ENCODE measurements around the gene IFI44.

Gene IFI44

DNA sequence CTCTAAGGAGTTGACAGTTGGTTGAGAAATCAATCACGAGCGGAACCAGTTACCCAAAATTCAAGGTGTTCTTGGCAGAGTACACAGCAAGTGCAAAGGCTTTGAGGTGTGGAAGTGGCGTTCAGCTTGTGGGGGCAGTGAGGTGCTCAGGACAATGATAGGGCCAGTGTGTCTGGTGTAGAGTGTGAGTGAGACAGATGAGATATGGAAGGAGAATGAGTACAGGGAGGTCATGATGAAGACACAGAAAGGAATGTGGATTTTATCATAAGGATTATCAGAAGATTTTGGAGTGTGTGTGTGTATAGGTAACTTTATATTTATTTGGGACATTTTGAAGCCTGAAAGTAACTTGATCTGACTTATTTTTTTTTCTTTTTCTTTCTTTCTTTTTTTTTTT lies 40.9 kb downstream of the IFI44 start:
- FAIRE-seq, result no peak
- TF ChIP-seq, protein P1, sequence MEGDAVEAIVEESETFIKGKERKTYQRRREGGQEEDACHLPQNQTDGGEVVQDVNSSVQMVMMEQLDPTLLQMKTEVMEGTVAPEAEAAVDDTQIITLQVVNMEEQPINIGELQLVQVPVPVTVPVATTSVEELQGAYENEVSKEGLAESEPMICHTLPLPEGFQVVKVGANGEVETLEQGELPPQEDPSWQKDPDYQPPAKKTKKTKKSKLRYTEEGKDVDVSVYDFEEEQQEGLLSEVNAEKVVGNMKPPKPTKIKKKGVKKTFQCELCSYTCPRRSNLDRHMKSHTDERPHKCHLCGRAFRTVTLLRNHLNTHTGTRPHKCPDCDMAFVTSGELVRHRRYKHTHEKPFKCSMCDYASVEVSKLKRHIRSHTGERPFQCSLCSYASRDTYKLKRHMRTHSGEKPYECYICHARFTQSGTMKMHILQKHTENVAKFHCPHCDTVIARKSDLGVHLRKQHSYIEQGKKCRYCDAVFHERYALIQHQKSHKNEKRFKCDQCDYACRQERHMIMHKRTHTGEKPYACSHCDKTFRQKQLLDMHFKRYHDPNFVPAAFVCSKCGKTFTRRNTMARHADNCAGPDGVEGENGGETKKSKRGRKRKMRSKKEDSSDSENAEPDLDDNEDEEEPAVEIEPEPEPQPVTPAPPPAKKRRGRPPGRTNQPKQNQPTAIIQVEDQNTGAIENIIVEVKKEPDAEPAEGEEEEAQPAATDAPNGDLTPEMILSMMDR (IDR thresholded peaks at IDR 0.05; ENCODE audit: insufficient read depth, missing control alignments), result no peak
- no peak for DNase-seq (ENCODE audit: insufficient read length, low spot score)

DNA sequence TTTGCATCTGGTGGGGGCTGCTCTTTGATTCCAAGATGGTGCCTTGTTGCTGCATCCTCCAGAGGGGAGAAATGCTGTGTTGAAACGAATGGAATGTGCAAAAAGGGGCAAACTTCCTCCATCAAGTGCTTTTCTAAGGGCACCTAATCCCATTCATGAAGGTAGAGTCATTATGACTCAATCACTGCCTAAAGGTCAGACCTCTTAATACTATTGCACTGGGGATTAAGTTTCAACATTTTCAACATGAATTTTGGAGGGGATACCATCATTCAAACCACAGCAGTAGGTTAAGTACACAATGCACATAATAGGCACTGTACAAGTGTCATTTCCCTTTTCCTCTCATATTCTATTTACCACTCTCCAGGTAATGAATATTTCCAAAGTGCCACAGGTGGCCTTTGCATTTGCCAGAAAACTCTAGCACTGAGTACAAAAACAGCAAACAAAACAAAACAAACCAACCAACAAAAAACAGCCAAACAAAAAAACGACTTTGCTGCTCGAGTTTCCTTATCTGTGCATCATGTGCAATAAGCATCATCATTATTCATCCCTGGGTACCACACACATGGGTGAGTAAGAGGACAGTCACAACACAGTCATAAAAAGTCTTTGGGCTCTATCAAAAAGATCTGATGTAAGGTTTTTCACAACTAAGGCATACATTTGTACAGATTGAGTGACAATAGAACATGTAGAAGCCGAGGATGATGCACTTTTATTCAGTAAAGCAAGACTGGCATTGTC lies 42.5 kb downstream of the IFI44 start:
- DNase-seq (ENCODE audit: insufficient read length, low spot score), result no peak
- TF ChIP-seq, protein P1 (IDR thresholded peaks at IDR 0.05; ENCODE audit: insufficient read depth, missing control alignments), result no peak
- FAIRE-seq, result no peak

DNA sequence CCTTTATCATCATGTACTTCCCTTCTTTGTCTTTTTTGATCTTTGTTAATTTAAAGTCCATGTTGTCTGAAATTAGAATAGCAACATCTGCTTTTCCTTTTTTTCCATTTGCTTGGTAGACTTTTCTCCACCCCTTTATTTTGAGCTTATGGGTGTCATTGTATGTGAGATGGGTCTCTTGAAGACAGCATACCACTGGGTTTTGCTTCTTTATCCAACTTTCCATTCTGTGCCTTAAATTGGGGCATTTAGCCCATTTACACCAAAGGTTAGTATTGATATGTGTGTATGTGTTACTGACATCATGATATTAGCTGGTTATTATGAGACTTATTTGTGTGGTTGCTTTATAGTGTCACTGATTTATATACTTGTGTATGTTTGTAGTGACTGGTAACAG lies 50.2 kb downstream of the IFI44 start:
- DNase-seq (ENCODE audit: insufficient read length, low spot score) (no peak), FAIRE-seq (no peak)
- TF ChIP-seq, protein P1 (IDR thresholded peaks at IDR 0.05; ENCODE audit: insufficient read depth, missing control alignments), result no peak

DNA sequence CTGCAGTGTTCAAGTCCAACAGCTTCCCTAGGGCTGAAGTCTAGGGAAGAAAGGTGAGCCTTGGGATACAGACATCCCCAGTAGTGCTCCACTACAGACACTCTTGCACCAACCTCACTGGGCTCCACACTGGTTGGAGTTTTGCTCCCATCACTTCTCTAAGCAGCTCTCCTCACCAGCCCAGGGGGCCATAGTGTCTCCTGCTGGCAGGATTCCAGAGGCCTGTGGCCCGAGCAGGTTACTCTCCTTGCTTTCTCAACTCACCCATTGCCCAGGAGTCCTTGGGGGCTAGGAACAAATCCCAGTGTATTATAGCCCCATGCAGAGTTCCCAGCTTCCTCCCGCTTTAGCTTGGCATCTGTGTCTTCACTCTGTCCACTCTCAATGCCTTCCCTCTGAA lies 52.8 kb downstream of the IFI44 start:
- DNase-seq (ENCODE audit: insufficient read length, low spot score), result no peak
- no peak for FAIRE-seq
- TF ChIP-seq, protein P1 (IDR thresholded peaks at IDR 0.05; ENCODE audit: insufficient read depth, missing control alignments), result no peak

DNA sequence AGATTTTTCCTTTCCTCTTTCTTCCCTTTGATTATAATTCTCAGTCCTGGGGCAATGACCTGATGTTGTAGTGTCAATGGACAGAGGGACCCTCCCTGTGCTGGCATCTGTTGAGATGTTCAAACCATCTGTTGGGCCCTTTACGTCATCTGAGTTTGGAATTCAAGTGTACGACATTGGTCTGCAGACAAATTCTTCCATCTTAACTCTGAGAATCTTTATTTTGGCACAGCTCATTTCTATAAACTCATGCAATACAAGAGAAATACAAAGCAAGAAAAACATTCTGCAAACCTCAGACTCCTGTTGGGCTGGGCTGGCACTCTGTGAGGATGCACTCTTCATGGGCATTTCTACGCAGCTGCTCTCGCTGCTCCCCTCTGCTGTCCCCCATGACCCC lies 54.2 kb downstream of the IFI44 start:
- TF ChIP-seq, protein P1 (IDR thresholded peaks at IDR 0.05; ENCODE audit: insufficient read depth, missing control alignments), result no peak
- no peak for DNase-seq (ENCODE audit: insufficient read length, low spot score)
- no peak for FAIRE-seq

DNA sequence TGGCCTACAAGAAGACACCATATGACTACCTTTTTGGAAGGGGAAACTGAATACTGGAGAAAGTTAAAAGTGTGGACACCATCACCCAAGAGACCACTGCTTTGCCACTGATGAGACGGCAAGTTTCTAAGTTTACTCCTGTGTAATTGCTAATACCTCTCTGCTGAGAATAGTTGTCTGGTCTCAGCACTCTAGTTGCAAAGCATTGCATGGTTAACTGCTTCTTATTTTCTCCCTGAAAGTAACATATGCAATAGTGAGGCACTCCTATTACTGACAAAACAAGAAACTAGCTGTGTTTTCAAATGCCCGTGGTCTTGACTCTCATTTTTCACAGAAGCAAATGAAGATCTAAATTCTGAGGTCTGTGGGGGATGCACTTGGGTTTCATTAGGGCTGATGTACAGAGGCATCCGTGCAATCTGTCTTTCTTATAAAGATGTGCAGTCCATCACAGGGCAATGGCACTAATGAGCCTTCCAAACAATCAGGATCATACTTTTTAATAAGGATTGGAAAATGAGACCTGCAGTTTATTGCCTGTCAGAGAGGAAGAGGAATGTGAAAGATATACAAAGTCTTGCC lies 62.9 kb downstream of the IFI44 start:
- TF ChIP-seq, protein P1 (IDR thresholded peaks at IDR 0.05; ENCODE audit: insufficient read depth, missing control alignments), result no peak
- no peak for FAIRE-seq
- no peak for DNase-seq (ENCODE audit: insufficient read length, low spot score)

DNA sequence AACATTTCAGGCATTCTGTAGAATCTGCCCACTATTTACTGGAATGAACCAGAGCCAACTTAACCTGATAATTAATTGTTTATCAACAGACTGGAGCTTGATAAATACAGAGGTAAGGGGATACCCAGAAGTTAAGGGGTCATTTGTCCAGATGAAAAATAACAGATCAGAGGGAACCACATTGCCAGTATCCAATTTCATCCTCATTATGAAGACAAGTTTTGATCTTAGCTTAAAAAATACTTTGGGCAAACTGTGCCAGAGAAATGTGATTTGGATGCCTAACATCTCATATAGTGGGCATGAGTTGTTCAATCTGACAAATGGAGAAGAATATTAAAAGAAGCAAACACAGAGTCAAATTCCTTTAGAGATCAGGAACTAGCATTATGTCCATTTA lies 63.7 kb downstream of the IFI44 start:
- DNase-seq (ENCODE audit: insufficient read length, low spot score) (no peak), FAIRE-seq (no peak)
- TF ChIP-seq, protein P1 (IDR thresholded peaks at IDR 0.05; ENCODE audit: insufficient read depth, missing control alignments), result no peak

All from D721Med (cell line).